ENCODE measurements around the gene DNAJC7.

The DNAJC7 gene

GRCh38 chr17:41939693-41940090, 77.5 kb downstream of the DNAJC7 start:
- Histone ChIP-seq H3K9me3 (replicated peaks; ENCODE audit: insufficient read depth, low read length) (no peaks in the 10 kb centered on the region), H3K9me2 (replicated peaks; ENCODE audit: insufficient read depth, low read length) (no peaks in the 10 kb centered on the region), H3K9ac (ENCODE audit: low read length) (no peak overlapping the region)

DNA sequence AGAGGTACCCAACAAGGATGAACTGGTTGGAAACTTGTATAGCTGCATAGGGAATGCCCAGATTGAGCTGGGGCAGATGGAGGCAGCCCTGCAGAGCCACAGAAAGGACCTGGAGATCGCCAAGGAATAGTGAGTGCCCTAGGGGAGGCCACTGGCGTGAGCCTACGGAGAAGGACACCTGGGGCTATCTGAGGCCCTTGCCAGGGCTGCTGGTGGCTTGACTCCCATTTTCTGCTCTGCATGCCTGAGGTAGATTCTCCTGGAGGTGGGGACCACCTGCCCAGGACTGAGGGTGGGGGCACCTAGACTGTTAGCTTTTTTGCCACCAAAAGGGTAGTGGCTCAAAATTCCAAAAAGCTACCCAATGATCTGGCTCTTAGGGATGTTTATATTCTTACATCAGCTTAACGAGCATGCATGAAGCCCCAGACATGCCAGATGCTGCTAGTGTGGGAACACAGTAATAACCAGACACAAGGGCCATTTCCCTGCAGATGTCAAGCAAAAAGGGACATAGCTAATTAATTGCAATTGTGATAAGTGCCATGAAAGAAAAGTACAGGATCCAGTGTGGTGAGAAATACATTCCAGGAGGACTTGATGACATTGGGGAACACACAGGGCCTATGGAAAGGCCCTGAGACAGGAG, 78.1 kb downstream of the DNAJC7 start:
- Histone ChIP-seq H3K4me3 (ENCODE audit: low read length) (no peak overlapping the region), H3K36me3 (replicated peaks; ENCODE audit: insufficient read depth, low read length) (no peaks in the 10 kb centered on the region), H3K9me2 (replicated peaks; ENCODE audit: insufficient read depth, low read length) (no peaks in the 10 kb centered on the region), H3K4me2 (ENCODE audit: low read depth, low read length) (no peak overlapping the region), H3K79me2 (ENCODE audit: low read length) (no peaks in the 10 kb centered on the region), H3K27ac (ENCODE audit: low read length) (no peak overlapping the region), H3K9ac (ENCODE audit: low read length) (no peak overlapping the region), H3K9me3 (replicated peaks; ENCODE audit: insufficient read depth, low read length) (no peaks in the 10 kb centered on the region), H2AFZ (ENCODE audit: low read length) (no peak overlapping the region), H4K20me1 (ENCODE audit: insufficient read depth, low read length) (no peaks in the 10 kb centered on the region), H3K27me3 (replicated peaks; ENCODE audit: insufficient read depth, low read length) (no peaks in the 10 kb centered on the region), H3K4me1 (ENCODE audit: low read length) (peaks cover 20% of the 10 kb centered on the region), H3F3A (ENCODE audit: insufficient read depth, low read length) (no peaks in the 10 kb centered on the region)
- TF ChIP-seq EZH2 (optimal IDR thresholded peaks at IDR 0.05; ENCODE audit: low read depth, low read length) (no peak), EZH2phosphoT487 (IDR thresholded peaks at IDR 0.05; ENCODE audit: low read length) (no peak)
- TF ChIP-seq, protein P1, sequence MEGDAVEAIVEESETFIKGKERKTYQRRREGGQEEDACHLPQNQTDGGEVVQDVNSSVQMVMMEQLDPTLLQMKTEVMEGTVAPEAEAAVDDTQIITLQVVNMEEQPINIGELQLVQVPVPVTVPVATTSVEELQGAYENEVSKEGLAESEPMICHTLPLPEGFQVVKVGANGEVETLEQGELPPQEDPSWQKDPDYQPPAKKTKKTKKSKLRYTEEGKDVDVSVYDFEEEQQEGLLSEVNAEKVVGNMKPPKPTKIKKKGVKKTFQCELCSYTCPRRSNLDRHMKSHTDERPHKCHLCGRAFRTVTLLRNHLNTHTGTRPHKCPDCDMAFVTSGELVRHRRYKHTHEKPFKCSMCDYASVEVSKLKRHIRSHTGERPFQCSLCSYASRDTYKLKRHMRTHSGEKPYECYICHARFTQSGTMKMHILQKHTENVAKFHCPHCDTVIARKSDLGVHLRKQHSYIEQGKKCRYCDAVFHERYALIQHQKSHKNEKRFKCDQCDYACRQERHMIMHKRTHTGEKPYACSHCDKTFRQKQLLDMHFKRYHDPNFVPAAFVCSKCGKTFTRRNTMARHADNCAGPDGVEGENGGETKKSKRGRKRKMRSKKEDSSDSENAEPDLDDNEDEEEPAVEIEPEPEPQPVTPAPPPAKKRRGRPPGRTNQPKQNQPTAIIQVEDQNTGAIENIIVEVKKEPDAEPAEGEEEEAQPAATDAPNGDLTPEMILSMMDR (IDR thresholded peaks at IDR 0.05; ENCODE audit: low read length): no peak
- DNase-seq: no peak

More at GRCh38 chr17:41939693-41940090, 77.5 kb downstream of the DNAJC7 start:
- no peaks in the 10 kb centered on the region for H3K27me3 ChIP-seq (replicated peaks; ENCODE audit: insufficient read depth, low read length)
- no peaks in the 10 kb centered on the region for H4K20me1 ChIP-seq (ENCODE audit: insufficient read depth, low read length)
- peaks cover 20% of the 10 kb centered on the region for H3K4me1 ChIP-seq (ENCODE audit: low read length)
- TF ChIP-seq EZH2 (optimal IDR thresholded peaks at IDR 0.05; ENCODE audit: low read depth, low read length): no peak
- no peak for TF ChIP-seq EZH2phosphoT487 (IDR thresholded peaks at IDR 0.05; ENCODE audit: low read length)
- TF ChIP-seq, protein P1 (IDR thresholded peaks at IDR 0.05; ENCODE audit: low read length): no peak
- no peak for DNase-seq
- no peak overlapping the region for H3K4me2 ChIP-seq (ENCODE audit: low read depth, low read length)
- H3K79me2 ChIP-seq (ENCODE audit: low read length): no peaks in the 10 kb centered on the region
- no peaks in the 10 kb centered on the region for H3K36me3 ChIP-seq (replicated peaks; ENCODE audit: insufficient read depth, low read length)
- no peak overlapping the region for H2AFZ ChIP-seq (ENCODE audit: low read length)
- no peaks in the 10 kb centered on the region for H3F3A ChIP-seq (ENCODE audit: insufficient read depth, low read length)
- H3K4me3 ChIP-seq (ENCODE audit: low read length): no peak overlapping the region
- no peak overlapping the region for H3K27ac ChIP-seq (ENCODE audit: low read length)

DNA sequence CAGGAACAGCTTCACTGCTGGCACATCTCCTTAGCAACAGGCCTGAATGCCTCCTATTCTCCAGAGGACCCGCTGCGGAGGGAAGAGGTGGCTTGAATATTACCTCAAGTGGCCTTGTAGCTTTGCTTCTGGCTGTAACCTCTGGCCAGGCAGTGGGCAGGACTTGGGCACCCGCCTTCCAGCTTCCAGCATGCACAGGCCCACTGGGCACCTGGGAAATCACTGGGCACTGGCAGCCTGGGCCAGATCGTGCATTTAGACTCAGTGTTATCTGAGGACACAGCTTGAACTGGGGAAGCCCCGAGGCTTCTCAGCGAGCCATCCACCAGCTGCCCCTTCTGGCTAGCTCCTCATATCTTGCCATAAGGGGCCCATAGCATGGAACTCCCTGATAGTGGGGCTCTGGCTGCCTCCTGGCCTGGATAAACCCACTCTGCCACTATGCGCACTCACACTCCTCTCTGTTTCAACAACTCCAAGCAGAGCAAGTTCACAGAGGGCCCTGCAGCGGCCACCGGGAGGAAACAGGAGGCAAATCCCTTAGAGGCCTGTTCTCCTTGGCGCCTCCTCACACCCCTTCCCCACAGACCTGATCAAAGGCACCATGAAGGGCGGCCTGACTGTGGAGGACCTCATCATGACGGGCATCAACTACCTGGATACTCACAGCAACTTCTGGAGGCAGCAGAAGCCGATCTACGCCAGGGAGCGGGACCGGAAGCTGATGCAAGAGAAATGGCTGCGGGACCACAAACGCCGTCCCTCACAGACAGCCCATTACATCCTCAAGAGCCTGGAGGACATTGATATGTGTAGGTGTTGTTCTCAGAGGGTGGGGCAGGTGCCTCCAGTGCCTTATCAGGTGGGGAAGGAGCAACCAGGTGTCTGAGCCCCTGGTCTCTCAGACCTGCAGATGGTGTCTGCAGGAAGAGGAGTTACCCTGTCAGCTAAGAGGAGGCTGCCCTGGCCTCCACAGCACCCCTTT, 79.0 kb downstream of the DNAJC7 start:
- no peaks in the 10 kb centered on the region for H4K20me1 ChIP-seq (ENCODE audit: insufficient read depth, low read length)
- H3K9me2 ChIP-seq (replicated peaks; ENCODE audit: insufficient read depth, low read length): no peaks in the 10 kb centered on the region
- H3K4me2 ChIP-seq (ENCODE audit: low read depth, low read length): 0 out of 2 replicates have a peak overlapping the region, but pooled peaks have one; percentile 37
- no peak overlapping the region for H3K4me3 ChIP-seq (ENCODE audit: low read length)
- H3K9me3 ChIP-seq (replicated peaks; ENCODE audit: insufficient read depth, low read length): no peaks in the 10 kb centered on the region
- H3K9ac ChIP-seq (ENCODE audit: low read length): no peak overlapping the region
- H3K4me1 ChIP-seq (ENCODE audit: low read length): peaks cover 20% of the 10 kb centered on the region
- no peaks in the 10 kb centered on the region for H3K79me2 ChIP-seq (ENCODE audit: low read length)
- H3F3A ChIP-seq (ENCODE audit: insufficient read depth, low read length): no peaks in the 10 kb centered on the region
- TF ChIP-seq, protein P1 (IDR thresholded peaks at IDR 0.05; ENCODE audit: low read length): no peak
- TF ChIP-seq EZH2phosphoT487 (IDR thresholded peaks at IDR 0.05; ENCODE audit: low read length) (no peak), EZH2 (optimal IDR thresholded peaks at IDR 0.05; ENCODE audit: low read depth, low read length) (no peak)
- no peak overlapping the region for H3K27ac ChIP-seq (ENCODE audit: low read length)
- H3K27me3 ChIP-seq (replicated peaks; ENCODE audit: insufficient read depth, low read length): no peaks in the 10 kb centered on the region
- no peaks in the 10 kb centered on the region for H3K36me3 ChIP-seq (replicated peaks; ENCODE audit: insufficient read depth, low read length)
- peak; percentile 45 for DNase-seq
- H2AFZ ChIP-seq (ENCODE audit: low read length): no peak overlapping the region
